Type B pancreatic cell (in vitro differentiated cells): Measurements from ENCODE around the gene NUP35. TPM values are rescaled to one million over a fixed set of nuclear protein-coding genes. Genes with fewer than 3 reads are reported as not detected.

Experiments used
- DNase-seq: peaks from one replicate; pipeline ENCODE4 v3.0.0; 2021; ENCODE audit warnings: mixed read lengths; ENCODE audit not compliant: unreplicated experiment; ENCODE audit errors: extremely low spot score
- H3K27ac Mint-ChIP-seq: 2 replicates; pipeline ENCODE4 v1.8.0; 2021; ENCODE audit warnings: mild to moderate bottlenecking, mixed read lengths
- H3K27me3 Mint-ChIP-seq: 2 replicates; pipeline ENCODE4 v1.8.0; 2021; ENCODE audit warnings: mixed read lengths
- H3K36me3 Mint-ChIP-seq: 2 replicates; pipeline ENCODE4 v1.8.0; 2021; ENCODE audit warnings: mixed read lengths
- H3K4me1 Mint-ChIP-seq: one replicate; pipeline ENCODE4 v1.8.0; 2021; ENCODE audit warnings: mixed read lengths; ENCODE audit not compliant: unreplicated experiment
- H3K4me3 Mint-ChIP-seq: 2 replicates; pipeline ENCODE4 v1.8.0; 2021; ENCODE audit warnings: mild to moderate bottlenecking, mixed read lengths
- H3K9me3 Mint-ChIP-seq: 2 replicates; pipeline ENCODE4 v1.8.0; 2021; ENCODE audit warnings: mixed read lengths
- long read RNA-seq: library from polyadenylated mRNA; unstranded; transcript quantifications from one replicate; pipeline ENCODE4 v2.0.0, GENCODE V29; 2020
- total RNA-seq: library from RNA; stranded (reverse); gene quantifications from 2 replicates; pipeline ENCODE4 v1.2.1, GENCODE V29; 2021; ENCODE audit warnings: low replicate concordance
- TF ChIP-seq, protein P1 (sequence below): fragments of 200-600 bp; sonication (generic); conservative IDR thresholded peaks from 2 replicates; pipeline ENCODE4 v1.5.0; 2021; ENCODE audit warnings: antibody characterized with exemption, mild to moderate bottlenecking

NUP35 gene, protein sequence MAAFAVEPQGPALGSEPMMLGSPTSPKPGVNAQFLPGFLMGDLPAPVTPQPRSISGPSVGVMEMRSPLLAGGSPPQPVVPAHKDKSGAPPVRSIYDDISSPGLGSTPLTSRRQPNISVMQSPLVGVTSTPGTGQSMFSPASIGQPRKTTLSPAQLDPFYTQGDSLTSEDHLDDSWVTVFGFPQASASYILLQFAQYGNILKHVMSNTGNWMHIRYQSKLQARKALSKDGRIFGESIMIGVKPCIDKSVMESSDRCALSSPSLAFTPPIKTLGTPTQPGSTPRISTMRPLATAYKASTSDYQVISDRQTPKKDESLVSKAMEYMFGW
- 14.4 and 24.4 TPM in 2 replicates for total RNA-seq
- long read RNA-seq, transcript NUP35-201 (9 exons, 1,633 nt) = major isoform, 98 of 112 reads
- long read RNA-seq, partial matches to known transcripts = 2 of 112 reads
- long read RNA-seq, other reads (novel, unspliced or antisense) = 10 of 112 reads

- Mint-ChIP-seq H3K9me3 (no peaks in the 10 kb centered on the region), H3K36me3 (no peaks in the 10 kb centered on the region), H3K4me3 (peak within 1 kb of the TSS; percentile 98), H3K4me1 (peaks cover 12% of the 10 kb centered on the region), H3K27ac (peak within 1 kb of the TSS; percentile 93), H3K27me3 (no peaks in the 10 kb centered on the region)
- peak; percentile 87 for DNase-seq
- TF ChIP-seq, protein P1, sequence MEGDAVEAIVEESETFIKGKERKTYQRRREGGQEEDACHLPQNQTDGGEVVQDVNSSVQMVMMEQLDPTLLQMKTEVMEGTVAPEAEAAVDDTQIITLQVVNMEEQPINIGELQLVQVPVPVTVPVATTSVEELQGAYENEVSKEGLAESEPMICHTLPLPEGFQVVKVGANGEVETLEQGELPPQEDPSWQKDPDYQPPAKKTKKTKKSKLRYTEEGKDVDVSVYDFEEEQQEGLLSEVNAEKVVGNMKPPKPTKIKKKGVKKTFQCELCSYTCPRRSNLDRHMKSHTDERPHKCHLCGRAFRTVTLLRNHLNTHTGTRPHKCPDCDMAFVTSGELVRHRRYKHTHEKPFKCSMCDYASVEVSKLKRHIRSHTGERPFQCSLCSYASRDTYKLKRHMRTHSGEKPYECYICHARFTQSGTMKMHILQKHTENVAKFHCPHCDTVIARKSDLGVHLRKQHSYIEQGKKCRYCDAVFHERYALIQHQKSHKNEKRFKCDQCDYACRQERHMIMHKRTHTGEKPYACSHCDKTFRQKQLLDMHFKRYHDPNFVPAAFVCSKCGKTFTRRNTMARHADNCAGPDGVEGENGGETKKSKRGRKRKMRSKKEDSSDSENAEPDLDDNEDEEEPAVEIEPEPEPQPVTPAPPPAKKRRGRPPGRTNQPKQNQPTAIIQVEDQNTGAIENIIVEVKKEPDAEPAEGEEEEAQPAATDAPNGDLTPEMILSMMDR = no peak
These were observed at the start of gene NUP35 for GRCh38 chr2:183124222-183124956. Gene NUP35 (plus strand): TSS chr2:183124443. CDS start chr2:183124458, 15 bp downstream.

GRCh38 chr2:183078163-183078463, 46.1 kb upstream of the NUP35 start:
- Mint-ChIP-seq H3K4me3 (peak overlapping the region; percentile 95), H3K36me3 (no peaks in the 10 kb centered on the region), H3K27me3 (no peaks in the 10 kb centered on the region), H3K4me1 (peaks cover 8% of the 10 kb centered on the region), H3K27ac (peak overlapping the region; percentile 88), H3K9me3 (no peaks in the 10 kb centered on the region)
- no peak for DNase-seq
- TF ChIP-seq, protein P1 = no peak

DNA sequence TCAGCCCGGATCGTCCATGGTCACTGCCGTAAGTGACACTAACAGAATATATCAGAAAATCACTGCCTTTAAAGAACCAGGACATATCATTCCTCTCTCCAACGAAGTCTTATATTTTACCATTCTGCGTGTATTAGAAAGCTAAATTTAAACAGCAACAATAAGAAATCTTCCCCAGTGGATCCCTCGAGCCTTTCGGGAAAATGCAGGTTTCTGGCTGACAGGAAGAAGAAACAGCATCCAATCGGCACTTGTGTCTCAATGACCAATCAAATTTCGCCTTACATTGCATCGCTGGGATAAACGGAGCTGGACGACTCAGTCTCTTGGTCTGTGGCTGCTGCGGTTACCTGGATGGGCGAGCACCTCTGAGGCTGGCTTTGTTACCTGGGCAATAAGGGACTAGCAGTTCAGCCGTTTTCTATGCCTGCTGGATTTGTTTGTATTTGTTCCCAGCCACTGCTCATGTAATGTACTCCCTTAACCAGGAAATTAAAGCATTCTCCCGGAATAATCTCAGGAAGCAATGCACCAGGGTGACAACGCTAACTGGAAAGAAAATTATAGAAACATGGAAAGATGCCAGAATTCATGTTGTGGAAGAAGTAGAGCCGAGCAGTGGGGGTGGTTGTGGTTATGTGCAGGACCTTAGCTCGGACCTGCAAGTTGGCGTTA, 45.6 kb upstream of the NUP35 start, which contains the start of gene DUSP19:
Gene DUSP19, plus strand, starts transcription at position 284 of the 675 bp plus-strand sequence. Its CDS starts 187 bp downstream, at position 471.
- Mint-ChIP-seq H3K27ac (peak within 1 kb of the TSS; percentile 88), H3K27me3 (no peaks in the 10 kb centered on the region), H3K4me1 (peaks cover 8% of the 10 kb centered on the region), H3K4me3 (peak within 1 kb of the TSS; percentile 95), H3K9me3 (no peaks in the 10 kb centered on the region), H3K36me3 (no peaks in the 10 kb centered on the region)
- TF ChIP-seq, protein P1 = no peak
- peak; percentile 88 for DNase-seq

DNA sequence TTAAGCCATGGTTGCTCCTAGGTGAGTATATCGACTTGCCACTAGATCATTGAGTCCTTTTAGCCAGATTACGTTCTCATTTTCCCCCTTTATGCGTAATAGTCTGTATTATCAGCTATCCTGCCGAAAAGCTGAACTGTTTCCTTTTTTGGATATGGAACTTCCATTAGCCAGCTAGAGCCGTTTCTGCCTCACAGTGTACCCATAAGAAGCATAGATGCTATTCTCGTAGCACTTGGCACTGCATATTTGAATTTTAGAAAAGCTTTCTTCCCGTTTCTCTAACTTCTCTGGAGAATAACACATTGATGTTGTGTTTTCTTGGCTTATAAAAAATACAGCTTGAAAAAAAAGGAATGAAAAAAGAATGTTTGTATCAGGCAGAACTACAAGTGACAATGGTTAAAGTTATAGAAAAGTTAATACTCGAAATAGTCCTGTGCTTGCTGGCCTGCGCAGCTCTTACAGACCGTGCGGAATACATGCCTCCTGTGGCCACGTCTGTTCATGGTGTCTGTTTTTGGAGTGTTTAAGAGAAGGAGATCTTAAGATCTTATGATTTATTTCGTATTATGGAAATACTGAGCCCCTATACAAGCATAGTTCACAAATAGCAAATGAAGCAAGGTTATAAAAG, 45.0 kb upstream of the NUP35 start:
- TF ChIP-seq, protein P1 = no peak
- no peaks in the 10 kb centered on the region for H3K27me3 Mint-ChIP-seq
- no peak for DNase-seq
- H3K4me1 Mint-ChIP-seq = peaks cover 8% of the 10 kb centered on the region
- H3K4me3 Mint-ChIP-seq = peak overlapping the region; percentile 95
- no peaks in the 10 kb centered on the region for H3K36me3 Mint-ChIP-seq
- H3K27ac Mint-ChIP-seq = peak overlapping the region; percentile 88
- no peaks in the 10 kb centered on the region for H3K9me3 Mint-ChIP-seq

DNA sequence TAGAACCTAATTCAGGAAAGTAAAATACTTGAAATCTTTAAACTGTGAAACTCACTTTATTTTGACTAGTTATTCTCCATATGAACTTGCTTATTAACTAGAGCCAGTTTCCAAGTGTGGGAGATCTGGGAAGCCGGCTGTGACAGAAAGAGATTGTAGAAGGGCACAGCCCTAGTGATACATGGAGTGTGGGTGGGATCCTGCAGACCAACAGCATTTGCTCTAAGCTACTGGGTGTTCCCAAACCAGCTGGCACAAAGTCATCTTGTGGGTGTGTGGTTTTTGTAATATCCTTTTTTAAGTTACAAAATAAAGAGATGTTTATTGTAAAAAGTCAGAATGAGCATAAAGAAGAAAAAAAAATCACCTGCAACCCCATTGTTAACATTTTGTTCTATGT, 42.3 kb upstream of the NUP35 start:
- Mint-ChIP-seq H3K27me3 (no peaks in the 10 kb centered on the region), H3K4me3 (no peak overlapping the region), H3K36me3 (no peaks in the 10 kb centered on the region), H3K9me3 (no peaks in the 10 kb centered on the region), H3K4me1 (peaks cover 8% of the 10 kb centered on the region), H3K27ac (no peak overlapping the region)
- TF ChIP-seq, protein P1 = no peak
- DNase-seq = no peak
